ENCODE data around the gene FAM174A. TPM values are rescaled to one million over a fixed set of nuclear protein-coding genes. Genes with fewer than 3 reads are reported as not detected.

FAM174A gene
- total and polyA plus RNA-seq, 8 donors = 0.89 to 32.7 (median 17.2) TPM

- Histone ChIP-seq H3K27ac (no peak overlapping the region), H3K9me3 (peaks cover 0 to 28% (median 13%) of the 10 kb centered on the region in 4 donors), H3K4me1 (no peaks in the 10 kb centered on the region), H3K27me3 (no peaks in the 10 kb centered on the region), H3K4me3 (no peak overlapping the region), H3K36me3 (no peaks in the 10 kb centered on the region)
- no peak for DNase-seq
- intact Hi-C loops (cut with DNase I; ENCODE audit: low total_unique reads) = no loop called here
- TF ChIP-seq CTCF (IDR thresholded peaks at IDR 0.05) = no peak
- TF ChIP-seq POLR2AphosphoS5 (IDR thresholded peaks at IDR 0.05) = no peak
- TF ChIP-seq EP300 (IDR thresholded peaks at IDR 0.05) = no peak
- no peak for TF ChIP-seq POLR2A (IDR thresholded peaks at IDR 0.05)
Measured at GRCh38 chr5:100519075-100519474, 16.1 kb upstream of the FAM174A start.

- no peak for TF ChIP-seq EP300 (IDR thresholded peaks at IDR 0.05)
Measured at GRCh38 chr5:100520348-100520747, 14.8 kb upstream of the FAM174A start.

GRCh38 chr5:100537946-100538345, 2.8 kb downstream of the FAM174A start:
- Histone ChIP-seq H3K27ac (no peak overlapping the region), H3K27me3 (no peaks in the 10 kb centered on the region), H3K36me3 (peaks cover 0 to 3% (median 0%) of the 10 kb centered on the region in 4 donors), H3K9me3 (no peaks in the 10 kb centered on the region), H3K4me1 (peaks cover 11 to 65% (median 35%) of the 10 kb centered on the region in 4 donors), H3K4me3 (no peak overlapping the region)
- no peak for DNase-seq
- 83 to 95% (median 93%) methylated on average over 1 of the region's 1 CpG for WGBS, 5 donors
- intact Hi-C loops (cut with DNase I; ENCODE audit: low total_unique reads) = no loop called here
- TF ChIP-seq EP300 (IDR thresholded peaks at IDR 0.05) (no peak), POLR2A (IDR thresholded peaks at IDR 0.05) (no peak), CTCF (IDR thresholded peaks at IDR 0.05) (no peak), POLR2AphosphoS5 (IDR thresholded peaks at IDR 0.05) (no peak)

More at GRCh38 chr5:100520348-100520747, 14.8 kb upstream of the FAM174A start:
- no peaks in the 10 kb centered on the region for H3K27me3 ChIP-seq
- WGBS, 5 donors = 63 to 81% (median 69%) methylated on average over 1 of the region's 1 CpG
- intact Hi-C loops (cut with DNase I; ENCODE audit: low total_unique reads) = no loop called here
- H3K4me1 ChIP-seq = no peaks in the 10 kb centered on the region
- H3K27ac ChIP-seq = no peak overlapping the region
- peaks cover 0 to 28% (median 11%) of the 10 kb centered on the region in 4 donors for H3K9me3 ChIP-seq
- no peak for DNase-seq
- no peaks in the 10 kb centered on the region for H3K36me3 ChIP-seq
- H3K4me3 ChIP-seq = no peak overlapping the region

GRCh38 chr5:100539519-100539918, 4.3 kb downstream of the FAM174A start:
- H3K4me1 ChIP-seq = peaks cover 11 to 61% (median 33%) of the 10 kb centered on the region in 4 donors
- H3K4me3 ChIP-seq = no peak overlapping the region
- H3K36me3 ChIP-seq = peaks cover 0 to 5% (median 0%) of the 10 kb centered on the region in 4 donors
- intact Hi-C loops (cut with DNase I; ENCODE audit: low total_unique reads) = no loop called here
- H3K27ac ChIP-seq = no peak overlapping the region
- no peak for TF ChIP-seq POLR2A (IDR thresholded peaks at IDR 0.05)
- TF ChIP-seq CTCF (IDR thresholded peaks at IDR 0.05) = no peak
- TF ChIP-seq EP300 (IDR thresholded peaks at IDR 0.05) = no peak
- TF ChIP-seq POLR2AphosphoS5 (IDR thresholded peaks at IDR 0.05) = no peak
- H3K27me3 ChIP-seq = no peaks in the 10 kb centered on the region
- DNase-seq = no peak
- H3K9me3 ChIP-seq = no peaks in the 10 kb centered on the region
- 91 to 98% (median 95%) methylated on average over 3 of the region's 3 CpGs for WGBS, 5 donors

- no peak overlapping the region for H3K4me3 ChIP-seq
- DNase-seq = no peak
- intact Hi-C loops (cut with DNase I; ENCODE audit: low total_unique reads) = no loop called here
- H3K36me3 ChIP-seq = peaks cover 0 to 5% (median 0%) of the 10 kb centered on the region in 4 donors
- no peak overlapping the region for H3K27ac ChIP-seq
- no peaks in the 10 kb centered on the region for H3K9me3 ChIP-seq
- H3K27me3 ChIP-seq = no peaks in the 10 kb centered on the region
- WGBS, 5 donors = 75 to 89% (median 83%) methylated on average over 1 of the region's 1 CpG
- TF ChIP-seq POLR2AphosphoS5 (IDR thresholded peaks at IDR 0.05) (no peak), POLR2A (IDR thresholded peaks at IDR 0.05) (no peak), EP300 (IDR thresholded peaks at IDR 0.05) (no peak), CTCF (IDR thresholded peaks at IDR 0.05) (no peak)
- peaks cover 0 to 45% (median 19%) of the 10 kb centered on the region in 4 donors for H3K4me1 ChIP-seq
Measured at GRCh38 chr5:100542086-100542485, 6.9 kb downstream of the FAM174A start.

Measured in stomach (tissue), 9 donors.